Measurements from ENCODE around the gene AK8.

AK8 gene

DNA sequence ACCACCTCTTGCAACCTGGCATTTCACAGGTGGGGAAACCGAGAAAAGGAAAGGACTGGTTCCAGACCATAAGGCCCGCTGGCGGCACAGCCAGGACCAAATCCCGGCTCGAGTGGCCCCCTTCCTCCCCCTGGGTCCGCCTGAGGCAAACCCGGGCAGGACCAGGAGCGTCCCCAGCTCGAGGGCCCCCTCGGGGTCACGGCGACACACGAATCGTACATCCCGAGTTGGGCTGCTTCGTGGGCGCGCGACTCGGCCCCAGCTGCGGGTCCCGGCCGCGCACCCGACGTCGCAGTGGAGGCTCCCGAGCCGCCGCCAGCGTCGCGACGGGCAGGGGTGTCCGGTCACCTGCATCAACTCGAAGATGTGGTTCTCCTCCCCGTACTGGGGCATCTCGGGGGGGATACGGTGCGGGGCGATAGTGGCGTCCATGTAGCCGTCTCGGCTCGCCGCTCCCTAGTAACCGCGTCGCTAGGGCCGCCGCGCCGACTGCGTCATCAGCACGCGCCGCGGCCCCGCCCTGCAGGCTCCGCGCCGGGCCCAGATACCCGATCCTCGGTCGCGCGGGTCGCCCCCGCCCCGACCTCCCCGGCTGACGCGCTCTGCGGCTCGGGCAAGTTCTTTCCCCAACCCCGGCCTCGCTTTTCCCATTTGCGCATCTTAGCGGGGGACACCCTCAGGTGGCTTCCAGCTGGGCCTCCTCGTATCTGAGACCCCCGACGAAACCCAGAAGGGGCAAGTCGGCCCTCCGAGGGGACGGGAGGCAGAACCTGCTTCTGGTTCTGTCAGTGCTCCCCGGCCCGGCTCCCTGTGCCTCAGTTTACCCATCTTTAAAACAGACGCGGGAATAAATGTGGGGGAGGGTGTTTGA lies at the start of gene AK8:
TSS of gene AK8 (minus strand) at position 461 of the 871 bp plus-strand sequence. CDS start at position 432, 29 bp downstream.
- peak; percentile 35 for DNase-seq

GRCh38 chr9:132927704-132928103 lies 49.6 kb upstream of the AK8 start:
- DNase-seq = no peak

DNA sequence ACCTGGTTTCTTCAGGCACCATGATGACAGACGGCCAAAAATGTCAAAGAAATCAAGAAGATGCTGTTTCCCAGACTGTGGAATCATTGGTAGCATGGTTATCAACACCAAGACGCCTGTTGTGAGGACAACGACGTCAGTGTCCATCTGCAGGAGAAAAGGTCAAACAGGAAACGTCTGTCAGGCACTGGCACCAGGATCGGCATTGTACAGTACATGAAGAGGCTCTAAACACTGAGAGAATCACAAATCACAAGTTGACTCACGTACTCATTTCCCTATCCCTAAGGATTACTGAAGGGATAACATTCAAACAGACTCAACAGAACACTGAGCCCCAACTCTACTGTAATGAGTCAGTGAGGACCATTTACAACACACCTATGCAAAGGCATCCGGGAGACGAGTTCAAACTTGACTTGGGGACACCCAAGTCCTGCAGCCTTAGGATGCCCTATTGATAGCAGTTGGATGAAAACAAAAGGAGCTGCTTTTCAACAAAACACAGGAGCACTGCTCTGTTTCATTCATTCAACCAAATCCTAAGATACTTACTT lies 45.3 kb upstream of the AK8 start:
- no peak for DNase-seq

DNA sequence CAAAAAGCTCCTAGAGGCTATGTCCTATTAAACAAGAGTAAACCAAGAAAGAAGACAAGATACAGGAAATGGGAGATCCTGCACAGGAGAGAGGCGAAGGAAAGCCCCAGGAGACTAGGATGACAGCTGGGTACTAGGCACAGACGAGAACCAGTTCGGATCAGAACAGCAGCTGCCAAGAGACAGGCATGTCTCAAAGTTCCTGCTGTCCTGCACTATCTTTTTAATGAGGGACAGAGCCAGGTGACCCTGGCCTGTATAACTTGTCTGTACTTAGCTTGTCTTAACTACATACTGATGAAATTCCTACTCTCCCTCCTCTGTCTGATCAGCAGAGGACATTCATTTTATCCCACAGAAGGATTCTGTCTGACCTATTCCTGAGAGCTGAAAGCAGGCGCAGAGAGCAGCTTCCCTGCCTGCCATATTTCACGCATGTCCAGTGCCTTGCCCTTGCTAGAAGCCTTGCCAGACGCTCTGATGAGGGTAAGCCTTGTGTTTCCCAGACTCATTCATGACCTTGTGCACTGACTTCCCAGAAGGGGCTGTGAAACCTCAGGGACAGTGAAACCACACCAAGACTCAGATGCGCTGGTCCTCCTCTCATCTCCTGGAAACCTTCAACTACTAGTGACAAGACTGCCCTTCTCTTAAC lies 41.7 kb upstream of the AK8 start:
- no peak for DNase-seq

- DNase-seq = no peak
These were observed 36.8 kb upstream of the AK8 start for GRCh38 chr9:132914924-132915323.

DNA sequence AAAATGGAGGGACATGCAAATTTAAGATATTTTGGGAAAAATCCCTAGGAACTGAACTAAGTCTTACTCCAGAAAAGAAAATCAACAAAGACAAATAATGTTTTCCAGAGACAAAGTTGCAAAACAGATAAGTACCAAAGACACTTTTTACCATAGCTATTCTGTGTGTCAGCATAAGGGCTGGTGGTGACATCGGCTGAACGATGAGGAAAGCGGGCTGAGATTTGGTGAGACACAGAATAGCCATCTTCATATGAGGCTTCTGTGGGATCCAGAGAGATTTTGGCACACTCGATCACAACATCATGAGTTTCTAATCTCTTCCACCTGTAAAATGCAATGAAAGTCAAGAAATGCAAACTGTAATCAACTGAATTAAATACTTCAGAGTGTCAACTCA lies 34.0 kb upstream of the AK8 start:
- DNase-seq = no peak

DNA sequence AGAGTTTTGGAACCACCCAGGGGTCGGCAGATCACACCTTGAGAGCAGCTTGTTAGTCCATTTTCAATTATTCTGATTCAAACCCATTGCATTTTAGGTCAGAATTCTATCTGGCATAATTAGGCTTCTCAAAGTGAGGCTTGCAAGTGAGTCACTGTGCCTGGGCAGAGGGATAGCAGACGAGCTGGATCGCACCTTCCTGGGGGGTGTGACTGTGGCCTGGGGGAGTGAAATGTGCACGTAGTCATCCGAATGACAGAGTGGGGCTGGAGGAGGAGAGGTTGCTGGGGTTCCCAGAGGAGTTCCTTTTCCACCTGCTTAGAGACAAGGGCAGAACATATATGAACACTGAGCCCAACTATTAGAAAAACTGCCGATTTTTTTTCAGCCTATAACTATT lies 32.3 kb upstream of the AK8 start:
- no peak for DNase-seq

GRCh38 chr9:132909311-132909710 lies 31.2 kb upstream of the AK8 start:
- DNase-seq = no peak

- no peak for DNase-seq
These were observed 30.6 kb upstream of the AK8 start for GRCh38 chr9:132908635-132909034.

DNA sequence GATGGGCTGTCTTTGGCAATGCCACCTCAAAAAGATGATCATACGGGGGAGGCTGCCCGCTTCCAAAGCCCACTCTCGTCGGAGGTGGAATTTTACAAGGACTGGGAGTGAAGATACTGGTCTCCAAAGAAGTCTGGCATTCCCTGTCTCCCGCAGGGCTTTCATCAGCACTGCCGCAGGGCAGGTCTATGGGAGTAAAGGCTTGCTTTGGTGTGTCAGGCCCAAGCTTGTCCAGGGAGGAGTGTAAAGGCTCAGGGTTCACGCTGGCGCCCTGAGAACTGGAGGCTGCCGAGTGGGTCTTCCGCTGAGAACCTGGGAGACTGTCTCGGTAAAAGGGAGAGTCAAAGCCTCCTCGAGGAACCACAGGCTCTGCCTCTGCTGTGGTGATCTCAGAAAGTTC lies 27.6 kb upstream of the AK8 start:
- DNase-seq = no peak

- DNase-seq = no peak
These were observed 25.7 kb upstream of the AK8 start for GRCh38 chr9:132903574-132904492.

DNA sequence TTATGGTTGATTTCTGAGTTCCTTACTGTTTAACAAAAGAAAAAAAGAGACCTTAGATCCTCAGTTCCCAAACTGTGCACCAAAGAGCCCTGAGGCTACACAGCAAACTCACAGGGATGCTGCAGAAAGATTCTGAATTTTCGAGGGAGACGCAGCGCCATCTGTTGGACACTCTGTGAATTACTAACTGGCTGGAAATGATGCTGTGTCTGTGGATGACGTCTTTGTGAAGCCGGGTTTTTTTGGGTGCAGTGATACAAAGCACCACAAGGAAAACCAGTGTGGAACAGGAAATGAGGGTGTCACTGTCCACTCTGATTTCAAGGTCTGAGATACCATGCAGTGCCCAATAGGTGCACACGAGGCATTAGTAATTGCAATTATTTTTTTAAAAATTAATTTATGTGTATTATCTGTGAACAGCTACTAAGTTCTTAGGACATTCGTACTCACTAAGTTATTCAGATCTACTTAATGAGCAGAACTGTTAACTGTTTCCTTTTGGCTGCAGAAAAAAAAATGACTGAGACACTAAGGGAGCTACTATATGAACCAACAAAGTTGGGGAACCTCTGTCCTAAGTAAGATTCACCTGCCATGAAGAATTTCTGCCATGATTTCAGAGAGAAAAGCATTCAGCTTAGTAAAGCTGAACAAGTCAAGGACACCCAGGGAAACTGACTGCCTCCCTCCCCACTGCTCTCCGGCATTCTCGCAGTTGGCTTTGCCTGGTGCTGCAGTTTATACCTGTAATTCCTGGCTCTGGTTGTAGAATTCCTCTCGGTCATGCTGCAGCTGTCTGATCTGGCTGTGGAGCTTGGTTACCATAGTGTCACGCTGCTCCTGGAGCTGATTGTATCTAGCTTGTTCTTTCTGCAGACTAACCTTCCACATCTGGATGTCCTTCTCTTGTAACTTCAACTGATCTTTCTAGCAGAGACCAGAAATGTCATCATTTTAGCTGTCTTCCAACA lies 24.1 kb upstream of the AK8 start:
- DNase-seq = peak; percentile 28

GRCh38 chr9:132898051-132898450 lies 20.0 kb upstream of the AK8 start:
- DNase-seq = no peak

DNA sequence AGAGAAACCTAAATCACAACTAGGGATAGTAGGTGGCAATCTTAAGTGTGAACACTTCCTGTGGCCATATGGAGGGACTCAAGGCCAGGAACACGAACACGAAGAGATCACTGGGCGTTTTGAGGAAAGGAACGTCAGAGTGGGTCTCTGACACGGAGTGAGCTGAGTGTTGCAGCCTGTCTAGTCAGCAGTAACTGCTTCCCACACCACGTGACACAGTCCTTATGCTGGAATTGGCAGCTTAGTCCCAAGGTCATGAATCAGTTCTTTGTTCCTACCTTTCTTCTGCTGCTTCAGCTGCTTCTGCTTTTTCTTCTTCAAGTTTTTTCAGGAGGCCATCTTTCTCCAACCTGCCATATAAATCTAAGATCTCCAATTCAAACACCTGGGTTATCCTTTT lies 18.8 kb upstream of the AK8 start:
- no peak for DNase-seq

- DNase-seq = no peak
These were observed 18.2 kb upstream of the AK8 start for GRCh38 chr9:132896264-132896663.

DNA sequence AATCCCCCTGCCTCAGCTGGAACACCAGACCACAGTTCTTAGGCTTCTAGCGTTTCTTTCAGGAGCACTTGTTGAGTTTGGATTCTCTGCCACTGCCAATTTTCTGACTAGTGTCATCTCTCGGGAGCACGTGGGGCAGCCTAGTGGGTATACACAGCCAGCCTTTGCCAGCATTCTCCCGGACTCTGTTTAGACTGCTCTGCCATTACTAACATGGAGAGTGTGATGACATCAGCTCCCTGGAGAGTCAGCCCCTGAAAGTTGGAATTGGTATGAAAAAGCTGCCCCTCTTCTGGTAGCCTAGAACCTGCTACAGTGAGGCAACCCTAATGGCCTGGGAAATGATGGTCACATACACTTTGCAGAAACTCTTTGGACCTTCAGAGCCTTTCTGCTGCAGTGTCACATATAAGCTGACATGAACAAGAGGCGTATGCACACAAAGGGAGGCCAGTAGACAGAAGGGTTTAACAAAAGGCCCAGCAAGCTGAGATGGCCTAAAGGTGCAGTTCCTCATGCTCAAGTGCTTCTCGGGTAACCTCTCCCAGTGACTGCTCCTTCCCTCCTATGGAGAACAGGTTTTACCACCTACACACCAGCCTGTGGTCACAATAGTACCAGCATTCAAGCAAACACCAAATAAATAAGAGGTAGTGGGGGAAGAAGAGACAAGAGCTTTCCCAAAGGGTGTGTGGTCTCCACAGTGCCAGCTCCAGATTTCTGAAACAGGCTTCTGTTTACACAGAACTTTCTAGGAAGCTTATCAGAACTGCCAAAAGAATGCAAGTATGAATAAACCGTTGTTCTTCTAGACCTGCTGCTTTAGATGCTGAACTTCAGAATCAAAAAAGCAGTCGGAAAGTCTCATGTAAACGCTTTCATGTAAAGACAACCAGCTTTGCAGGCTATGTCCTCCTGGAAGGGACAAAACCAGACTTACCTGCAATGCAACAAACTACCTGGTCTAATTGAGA lies 17.1 kb upstream of the AK8 start:
- peak; percentile 84 for DNase-seq

GRCh38 chr9:132894346-132894745 lies 16.3 kb upstream of the AK8 start:
- DNase-seq = no peak

GRCh38 chr9:132892400-132892799 lies 14.3 kb upstream of the AK8 start:
- peak; percentile 10 for DNase-seq

DNA sequence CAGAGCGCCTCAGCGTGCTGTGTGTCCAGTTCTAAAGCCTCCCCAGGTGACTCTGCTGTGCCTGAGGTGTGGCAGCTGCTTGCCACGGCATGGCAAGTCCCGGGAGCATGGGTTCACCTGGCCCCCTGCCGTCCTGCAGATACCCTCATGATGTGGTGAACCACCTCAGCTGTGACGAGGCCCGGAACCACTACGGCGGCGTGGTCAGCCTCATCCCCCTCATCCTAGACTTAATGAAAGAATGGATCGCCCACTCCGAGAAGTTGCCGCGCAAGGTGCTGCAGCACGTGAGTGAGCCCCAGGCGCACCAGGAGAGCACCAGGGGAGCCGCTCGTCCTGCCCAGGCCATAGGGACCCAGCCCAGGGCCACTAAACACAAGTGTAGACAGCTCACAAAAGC lies 10.1 kb upstream of the AK8 start:
- DNase-seq = no peak

Data from DMS79 (cell line).